KBM-7 (cell line): ENCODE data around the gene SEMA7A.
"Not testable (repeated sequence)": the region's sequence is repeated elsewhere in the genome, so short reads cannot be mapped to it uniquely, and the experiment has no call there.

Experiments used
- DNase-seq: peaks from one replicate; pipeline ENCODE4 v3.0.0-alpha.2; 2015
- in situ Hi-C: fragments of 300-500 bp; cut with MboI; formaldehyde crosslinking; loops from 2 replicates; pipeline ENCODE4 v1.14.3; 2020; ENCODE audit warnings: low sequenced_read_pairs, low pct_unique_long_range_greater_than_20kb, mixed read lengths

The SEMA7A gene

GRCh38 chr15:74369084-74369745 lies 64.5 kb downstream of the SEMA7A start:
- no peak for DNase-seq
- in situ Hi-C loops = no loop called here

DNA sequence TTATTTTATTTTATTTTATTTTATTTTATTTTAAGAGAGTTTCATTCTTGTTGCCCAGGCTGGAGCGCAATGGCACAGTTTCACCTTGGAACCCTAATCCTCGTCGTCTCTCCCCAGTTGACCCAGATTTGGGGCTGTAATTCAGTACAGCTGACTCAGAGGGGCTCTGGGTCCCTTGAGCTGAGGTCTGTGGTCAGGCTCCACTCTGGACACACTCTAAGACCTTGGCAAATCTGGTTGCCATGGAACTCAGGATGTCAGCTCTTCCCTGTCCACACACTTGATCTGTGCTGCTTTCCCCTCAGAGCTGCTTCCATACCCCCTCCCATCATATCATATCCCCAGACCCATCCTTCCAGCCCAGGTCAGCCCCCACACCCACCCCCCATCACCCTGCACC lies 65.6 kb downstream of the SEMA7A start:
- in situ Hi-C loops = no loop called here

DNA sequence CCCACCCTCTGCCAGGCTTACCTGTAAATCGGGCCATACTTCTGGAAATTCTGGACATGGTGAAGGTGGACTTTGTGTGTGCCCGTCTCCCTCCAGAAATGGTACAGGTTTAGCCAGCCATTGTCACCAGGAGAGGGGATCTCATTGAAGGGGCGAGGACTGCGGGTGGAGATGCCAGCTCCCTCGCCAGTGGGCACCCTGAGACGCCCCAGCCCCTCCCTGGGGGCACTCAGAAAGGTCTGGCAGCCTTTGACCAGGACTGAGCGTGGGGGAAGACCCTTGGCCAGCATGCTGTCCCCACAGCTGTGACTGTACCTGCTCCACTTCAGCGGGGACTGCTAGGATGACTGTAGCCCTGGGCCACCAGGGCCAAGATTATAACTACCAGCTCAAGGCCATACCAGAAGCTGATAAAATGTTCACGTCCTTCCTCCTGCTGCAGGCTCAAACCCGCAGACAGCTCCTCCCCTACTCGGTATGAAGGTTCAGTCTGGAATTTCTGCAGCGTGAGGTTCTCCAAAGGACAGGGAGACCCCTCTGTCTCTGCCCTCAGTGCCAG lies 66.4 kb downstream of the SEMA7A start, which contains the start of gene CYP11A1:
CYP11A1 (minus strand) TSS at position 351 of the 559 bp plus-strand sequence; CDS start at position 290, 61 bp downstream.
- no peak for DNase-seq
- in situ Hi-C loops = no loop called here

More for the DNA sequence above, 65.6 kb downstream of the SEMA7A start:
- DNase-seq = no peak

DNA sequence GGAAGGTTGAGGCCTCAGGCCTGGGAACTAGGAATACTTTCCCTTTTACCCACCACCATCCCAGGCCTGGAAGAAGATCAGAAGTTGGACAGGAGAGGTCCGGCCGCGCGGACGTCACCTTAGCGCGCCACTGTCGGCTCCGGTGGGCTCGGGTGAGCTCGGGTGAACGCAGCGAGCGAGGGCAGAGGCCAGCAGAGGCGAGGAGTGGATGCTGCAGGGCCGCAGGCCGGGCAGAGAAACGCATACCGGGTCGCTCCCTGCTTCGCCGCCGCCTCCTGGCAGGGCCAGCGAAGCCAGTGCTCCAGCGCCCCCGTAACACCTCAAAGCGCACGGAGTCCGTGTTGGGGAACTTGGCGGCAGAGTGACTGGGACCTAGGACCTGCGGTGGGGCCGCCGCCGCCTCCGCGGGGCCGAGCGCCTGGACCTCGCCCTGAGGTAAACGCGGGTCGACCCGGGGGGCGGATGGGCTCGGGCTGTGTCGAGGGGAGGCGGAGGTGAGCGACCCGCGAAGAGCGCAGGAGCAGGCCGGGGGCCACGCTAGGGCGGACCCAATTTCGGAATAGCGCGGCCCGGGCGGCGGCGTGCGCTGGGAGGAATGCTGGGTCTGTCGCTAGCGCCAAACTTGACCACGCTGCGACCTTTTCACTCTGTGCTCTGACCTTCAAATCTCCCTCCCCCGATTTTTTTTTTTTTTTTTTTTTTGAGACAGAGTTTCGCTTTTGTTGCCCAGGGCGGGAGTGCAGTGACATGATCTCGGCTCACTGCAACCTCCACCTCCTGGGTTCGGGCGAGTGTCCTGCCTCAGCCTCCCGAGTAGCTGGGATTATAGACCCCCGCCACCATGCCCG lies 67.9 kb downstream of the SEMA7A start:
- in situ Hi-C loops = no loop called here
- no peak for DNase-seq

DNA sequence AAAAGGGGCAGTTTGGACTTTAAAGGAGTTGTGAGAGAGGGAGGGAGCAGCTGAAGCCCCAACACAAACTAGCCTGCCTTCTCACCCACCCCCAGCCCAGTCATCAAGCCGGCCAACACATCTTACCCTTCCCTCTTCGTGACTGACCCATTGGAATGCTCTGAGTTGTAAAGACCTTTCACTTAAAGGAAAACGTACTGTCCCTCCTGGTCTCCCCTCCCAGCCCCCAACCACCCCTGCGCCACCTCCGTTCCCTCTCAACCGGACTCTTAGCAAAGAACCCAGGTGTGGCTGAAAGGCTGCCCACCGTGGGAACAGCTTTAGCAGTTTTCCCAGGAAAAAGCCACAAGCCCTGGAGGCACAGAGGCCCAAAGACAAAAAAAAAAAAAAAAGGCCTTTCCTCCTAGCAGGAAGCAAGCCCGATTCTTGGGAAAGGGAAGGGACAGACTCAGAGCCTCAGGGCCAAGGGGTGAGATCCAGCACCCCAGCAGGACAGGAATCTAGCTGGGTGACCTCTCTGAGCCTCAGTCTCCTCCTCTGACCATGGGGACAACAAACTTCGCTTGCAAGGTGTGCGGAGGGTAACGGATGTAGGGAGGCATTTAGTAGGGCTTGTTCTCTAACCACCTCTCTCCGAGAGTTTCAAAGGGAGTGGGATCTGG lies 68.7 kb downstream of the SEMA7A start:
- DNase-seq = no peak
- in situ Hi-C loops = no loop called here

DNA sequence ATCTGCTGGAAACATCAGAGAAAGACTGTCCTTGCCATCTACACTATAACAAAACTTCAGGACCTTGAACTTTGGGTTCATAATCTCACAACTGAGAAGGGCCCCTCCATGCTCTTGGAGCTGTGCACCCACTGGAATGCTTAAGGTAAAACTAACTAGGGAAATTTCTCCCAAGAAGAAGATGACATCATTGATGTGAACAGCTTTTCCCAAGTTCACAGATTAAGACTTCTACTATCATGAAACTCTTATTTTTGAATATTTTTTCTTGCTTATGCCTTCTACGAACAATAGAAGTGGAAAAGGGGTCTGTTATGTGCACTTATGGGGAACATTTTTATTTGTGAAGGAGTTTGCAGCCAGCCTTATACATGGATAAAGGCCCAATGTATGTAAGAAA lies 71.3 kb downstream of the SEMA7A start:
- in situ Hi-C loops = no loop called here

DNA sequence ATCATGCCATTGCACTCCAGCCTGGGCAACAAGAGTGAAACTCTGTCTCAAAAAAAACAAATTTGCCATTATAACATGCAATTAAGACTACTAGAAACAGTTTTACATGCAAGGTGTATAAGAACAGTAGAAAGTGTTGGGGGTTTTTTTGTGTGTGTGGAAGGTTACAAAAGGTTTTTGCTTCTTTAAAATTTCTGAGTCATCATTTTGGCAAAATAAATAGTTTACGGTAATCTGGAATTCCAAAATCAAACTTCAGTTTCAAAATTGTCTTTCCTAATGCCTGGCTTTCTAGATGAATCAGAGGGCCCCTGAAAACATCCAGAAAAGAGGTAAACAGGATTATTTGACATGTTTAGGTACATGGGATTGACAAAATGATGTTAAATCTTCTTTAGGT lies 72.9 kb downstream of the SEMA7A start:
- DNase-seq, in situ Hi-C loops: not testable (repeated sequence)

More for the DNA sequence above, 71.3 kb downstream of the SEMA7A start:
- DNase-seq = no peak

GRCh38 chr15:74359376-74359775 lies 74.4 kb downstream of the SEMA7A start:
- in situ Hi-C loops, DNase-seq: not testable (repeated sequence)
